Stomach (tissue), 9 donors: ENCODE results near the gene GNPTAB. TPM values are rescaled to one million over a fixed set of nuclear protein-coding genes. Genes with fewer than 3 reads are reported as not detected.

Experiments used
- DNase-seq, 2 donors: peaks; one replicate each; pipeline versions ENCODE4 v3.0.0 to v3.0.0-alpha.2; 2013 to 2019
- H3K27ac ChIP-seq, 5 donors: fragments of 200-600 bp in 4 of 5; sonication (generic) in 4 of 5; one replicate each; pipeline ENCODE4 v1.5.1; 2013 to 2019; ENCODE audit warnings: mild to moderate bottlenecking in 1 of 5, moderate library complexity in 1 of 5
- H3K27me3 ChIP-seq, 3 donors: fragments of 200-600 bp; sonication (generic); one replicate each; pipeline ENCODE4 v1.5.1; 2017 to 2019; ENCODE audit warnings: mixed run types in 1 of 3
- H3K36me3 ChIP-seq, 4 donors: fragments of 200-600 bp; sonication (generic); 1 replicate in 3 of 4; 2 replicates in 1 of 4; pipeline ENCODE4 v1.5.1; 2016 to 2019
- H3K4me1 ChIP-seq, 4 donors: fragments of 200-600 bp; sonication (generic); one replicate each; pipeline ENCODE4 v1.5.1; 2016 to 2019
- H3K4me3 ChIP-seq, 4 donors: fragments of 200-600 bp; sonication (generic) in 3 of 4; one replicate each; pipeline ENCODE4 v1.5.1; 2016 to 2019; ENCODE audit warnings: mild to moderate bottlenecking in 1 of 4
- H3K9me3 ChIP-seq, 4 donors: fragments of 200-600 bp; sonication (generic); one replicate each; pipeline ENCODE4 v1.5.1; 2016 to 2019
- EP300 ChIP-seq: sonication (generic); formaldehyde crosslinking; IDR thresholded peaks from one replicate; pipeline ENCODE4 v1.6.1; 2017; ENCODE audit warnings: antibody characterized with exemption
- POLR2A ChIP-seq, 4 donors: fragments of 450-650 bp; IDR thresholded peaks; one replicate each; pipeline ENCODE4 v1.6.1; 2016; ENCODE audit warnings: antibody characterized with exemption in 4 of 4, control low read depth in 2 of 4, mild to moderate bottlenecking in 1 of 4, moderate library complexity in 1 of 4
- POLR2AphosphoS5 ChIP-seq, 3 donors: sonication (generic); formaldehyde crosslinking; IDR thresholded peaks; one replicate each; pipeline ENCODE4 v1.6.1; 2016; ENCODE audit warnings: antibody characterized with exemption in 3 of 3
- WGBS, 5 donors: extraction: QIAGEN DNeasy Blood & Tissue Kit in 3 of 5; methylation state at CpG; one replicate each; pipeline versions ENCODE4 v1.1.5 to v1.1.7; 2013 to 2018; 5-methylcytosine and 5-hydroxymethylcytosine counted together
- intact Hi-C: fragments of 100-400 bp; cut with DNase I; formaldehyde crosslinking; loops from one replicate; pipeline ENCODE4 v1.15.1; 2023; ENCODE audit warnings: low total_unique reads
- polyA plus RNA-seq, 3 donors: library from polyadenylated mRNA; stranded (reverse); fragments of 200-250 nt; gene quantifications; one replicate each; pipeline ENCODE4 v1.2.3, GENCODE V29; 2013
- total RNA-seq, 5 donors: library from RNA; depleted of rRNA; stranded (reverse); fragments of >200 nt; gene quantifications; one replicate each; pipeline versions ENCODE4 v1.1.0 to v1.2.3, GENCODE V29; 2014 to 2016
- TF ChIP-seq, protein P1 (sequence below), 7 experiments: fragments of 450-650 bp in 4 of 7; fragments of 200-600 bp in 3 of 7; sonication (generic) in 3 of 7; IDR thresholded peaks; one replicate each; pipeline ENCODE4 v1.5.1; 2016 to 2019; ENCODE audit warnings: antibody characterized with exemption in 7 of 7, control low read depth in 2 of 7, mild to moderate bottlenecking in 1 of 7
- donor health status: healthy with polysubstance abuse.
- donor health status: Bipolar disorder and iron deficiency.
- donor health status: healthy.

GNPTAB gene
- total and polyA plus RNA-seq, 8 donors = 8.9 to 63.2 (median 16.9) TPM

DNA sequence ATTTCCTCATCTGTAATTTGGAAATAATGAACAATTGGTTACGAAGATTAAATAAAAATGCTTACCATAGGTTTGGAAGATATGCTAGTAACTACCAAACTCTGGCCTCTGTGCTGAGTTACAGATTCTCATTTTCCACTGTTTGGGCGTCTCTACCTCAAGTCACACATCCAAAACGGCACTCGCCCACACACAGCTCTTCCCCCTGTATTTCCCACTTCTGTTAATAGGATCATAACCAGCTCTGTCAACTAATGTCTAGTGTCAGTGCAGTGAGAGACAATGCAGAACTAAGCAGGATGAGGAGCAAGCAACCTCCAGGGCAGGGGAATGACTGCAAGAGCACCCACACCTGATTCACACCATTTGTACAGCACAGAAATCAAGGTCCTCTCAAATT, 80.6 kb downstream of the GNPTAB start:
- H3K27ac ChIP-seq = no peak overlapping the region
- peaks cover 28 to 95% (median 93%) of the 10 kb centered on the region in 4 donors for H3K36me3 ChIP-seq
- H3K4me1 ChIP-seq = no peaks in the 10 kb centered on the region
- TF ChIP-seq POLR2AphosphoS5 (IDR thresholded peaks at IDR 0.05) = no peak
- TF ChIP-seq EP300 = no peak
- TF ChIP-seq, protein P1, sequence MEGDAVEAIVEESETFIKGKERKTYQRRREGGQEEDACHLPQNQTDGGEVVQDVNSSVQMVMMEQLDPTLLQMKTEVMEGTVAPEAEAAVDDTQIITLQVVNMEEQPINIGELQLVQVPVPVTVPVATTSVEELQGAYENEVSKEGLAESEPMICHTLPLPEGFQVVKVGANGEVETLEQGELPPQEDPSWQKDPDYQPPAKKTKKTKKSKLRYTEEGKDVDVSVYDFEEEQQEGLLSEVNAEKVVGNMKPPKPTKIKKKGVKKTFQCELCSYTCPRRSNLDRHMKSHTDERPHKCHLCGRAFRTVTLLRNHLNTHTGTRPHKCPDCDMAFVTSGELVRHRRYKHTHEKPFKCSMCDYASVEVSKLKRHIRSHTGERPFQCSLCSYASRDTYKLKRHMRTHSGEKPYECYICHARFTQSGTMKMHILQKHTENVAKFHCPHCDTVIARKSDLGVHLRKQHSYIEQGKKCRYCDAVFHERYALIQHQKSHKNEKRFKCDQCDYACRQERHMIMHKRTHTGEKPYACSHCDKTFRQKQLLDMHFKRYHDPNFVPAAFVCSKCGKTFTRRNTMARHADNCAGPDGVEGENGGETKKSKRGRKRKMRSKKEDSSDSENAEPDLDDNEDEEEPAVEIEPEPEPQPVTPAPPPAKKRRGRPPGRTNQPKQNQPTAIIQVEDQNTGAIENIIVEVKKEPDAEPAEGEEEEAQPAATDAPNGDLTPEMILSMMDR (IDR thresholded peaks at IDR 0.05) = no peak
- TF ChIP-seq POLR2A (IDR thresholded peaks at IDR 0.05) = no peak
- H3K4me3 ChIP-seq = no peak overlapping the region
- intact Hi-C loops = loop anchor here (10.0 kb wide), 1 partner anchor 185 kb away; no protein-coding TSS in a partner anchor
- WGBS, 5 donors = 80 to 97% (median 94%) methylated on average over 4 of the region's 4 CpGs
- no peak for DNase-seq
- no peaks in the 10 kb centered on the region for H3K9me3 ChIP-seq
- no peaks in the 10 kb centered on the region for H3K27me3 ChIP-seq

- no peak overlapping the region for H3K4me3 ChIP-seq
- H3K4me1 ChIP-seq = no peaks in the 10 kb centered on the region
- DNase-seq = no peak
- intact Hi-C loops = loop anchor here (10.0 kb wide), 1 partner anchor 185 kb away; no protein-coding TSS in a partner anchor
- no peaks in the 10 kb centered on the region for H3K9me3 ChIP-seq
- no peaks in the 10 kb centered on the region for H3K27me3 ChIP-seq
- TF ChIP-seq POLR2A (IDR thresholded peaks at IDR 0.05) (no peak), POLR2AphosphoS5 (IDR thresholded peaks at IDR 0.05) (no peak), EP300 (no peak)
- TF ChIP-seq, protein P1 (IDR thresholded peaks at IDR 0.05) = no peak
- WGBS, 5 donors = 79 to 92% (median 83%) methylated on average over 4 of the region's 4 CpGs
- no peak overlapping the region for H3K27ac ChIP-seq
- H3K36me3 ChIP-seq = peaks cover 30 to 99% (median 96%) of the 10 kb centered on the region in 4 donors
Measured at GRCh38 chr12:101749657-101750056, 81.1 kb downstream of the GNPTAB start.

DNA sequence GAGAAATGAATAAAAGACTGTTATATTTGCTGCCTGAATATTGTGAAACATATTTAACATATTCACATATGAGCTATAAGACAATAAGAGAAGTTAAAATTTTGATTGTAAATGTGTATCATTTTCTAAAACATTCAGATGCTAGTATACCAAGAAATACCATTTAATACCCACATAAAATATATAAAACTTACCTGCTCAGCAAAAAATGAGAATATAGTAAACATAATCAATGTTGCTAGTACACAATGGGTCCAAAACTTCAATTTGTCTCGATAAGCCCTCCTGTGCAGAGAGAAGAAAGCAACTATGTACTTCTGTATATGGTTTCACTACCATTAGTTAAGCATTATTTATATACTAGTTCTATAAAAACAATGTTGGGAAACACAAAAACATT, 81.9 kb downstream of the GNPTAB start:
- no peak for TF ChIP-seq POLR2A (IDR thresholded peaks at IDR 0.05)
- no peak for DNase-seq
- no peak overlapping the region for H3K4me3 ChIP-seq
- no peaks in the 10 kb centered on the region for H3K9me3 ChIP-seq
- no peak overlapping the region for H3K27ac ChIP-seq
- intact Hi-C loops = no loop called here
- H3K4me1 ChIP-seq = no peaks in the 10 kb centered on the region
- WGBS, 5 donors = 95 to 100% (median 96%) methylated on average over 1 of the region's 1 CpG
- no peaks in the 10 kb centered on the region for H3K27me3 ChIP-seq
- H3K36me3 ChIP-seq = peaks cover 36 to 100% (median 97%) of the 10 kb centered on the region in 4 donors

GRCh38 chr12:101747697-101748096, 83.1 kb downstream of the GNPTAB start:
- no peak overlapping the region for H3K4me3 ChIP-seq
- no peaks in the 10 kb centered on the region for H3K27me3 ChIP-seq
- TF ChIP-seq EP300 = no peak
- TF ChIP-seq, protein P1 (IDR thresholded peaks at IDR 0.05) = no peak
- TF ChIP-seq POLR2AphosphoS5 (IDR thresholded peaks at IDR 0.05) = no peak
- no peak for TF ChIP-seq POLR2A (IDR thresholded peaks at IDR 0.05)
- DNase-seq = no peak
- peaks cover 38 to 99% (median 97%) of the 10 kb centered on the region in 4 donors for H3K36me3 ChIP-seq
- H3K27ac ChIP-seq = no peak overlapping the region
- intact Hi-C loops = no loop called here
- WGBS, 5 donors = 68 to 100% (median 90%) methylated on average over 1 of the region's 1 CpG
- no peaks in the 10 kb centered on the region for H3K9me3 ChIP-seq
- no peaks in the 10 kb centered on the region for H3K4me1 ChIP-seq

GRCh38 chr12:101746661-101747060, 84.1 kb downstream of the GNPTAB start:
- no peak overlapping the region for H3K27ac ChIP-seq
- intact Hi-C loops = no loop called here
- DNase-seq = peak in 1 of 2 donors; percentile 57
- H3K4me1 ChIP-seq = peaks cover 0 to 3% (median 0%) of the 10 kb centered on the region in 4 donors
- H3K36me3 ChIP-seq = peaks cover 43 to 99% (median 96%) of the 10 kb centered on the region in 4 donors
- H3K9me3 ChIP-seq = no peaks in the 10 kb centered on the region
- WGBS, 5 donors = 83 to 93% (median 90%) methylated on average over 1 of the region's 1 CpG
- H3K4me3 ChIP-seq = no peak overlapping the region
- no peaks in the 10 kb centered on the region for H3K27me3 ChIP-seq
- TF ChIP-seq EP300 (no peak), POLR2AphosphoS5 (IDR thresholded peaks at IDR 0.05) (no peak), POLR2A (IDR thresholded peaks at IDR 0.05) (no peak)
- TF ChIP-seq, protein P1 (IDR thresholded peaks at IDR 0.05) = no peak
